ENCODE data around the gene CCDC85B.

Gene CCDC85B

GRCh38 chr11:65870307-65870658 is 20.2 kb upstream of the CCDC85B start:
- TF ChIP-seq FOXM1 (IDR thresholded peaks at IDR 0.05; ENCODE audit: borderline replicate concordance, low read depth) (no peak), REST (IDR thresholded peaks at IDR 0.05; ENCODE audit: low read depth) (no peak), NFIC (IDR thresholded peaks at IDR 0.05) (no peak), RAD21 (IDR thresholded peaks at IDR 0.05; ENCODE audit: low read depth) (no peak), EP300 (IDR thresholded peaks at IDR 0.05; ENCODE audit: borderline replicate concordance) (no peak), USF1 (IDR thresholded peaks at IDR 0.05) (no peak), YY1 (IDR thresholded peaks at IDR 0.05; ENCODE audit: low read depth) (no peak), TEAD4 (IDR thresholded peaks at IDR 0.05) (no peak), CREB1 (IDR thresholded peaks at IDR 0.05; ENCODE audit: low read depth) (no peak), CEBPB (IDR thresholded peaks at IDR 0.05) (no peak), MAX (IDR thresholded peaks at IDR 0.05) (no peak), TCF12 (IDR thresholded peaks at IDR 0.05; ENCODE audit: low read depth) (no peak), TAF1 (IDR thresholded peaks at IDR 0.05; ENCODE audit: low read depth) (no peak), EGR1 (IDR thresholded peaks at IDR 0.05) (no peak), ZBTB7A (IDR thresholded peaks at IDR 0.05; ENCODE audit: low read depth) (no peak)

GRCh38 chr11:65870706-65871681 is 19.5 kb upstream of the CCDC85B start:
- no peak for TF ChIP-seq CEBPB (IDR thresholded peaks at IDR 0.05)
- no peak for TF ChIP-seq CREB1 (IDR thresholded peaks at IDR 0.05; ENCODE audit: low read depth)
- TF ChIP-seq TCF12 (IDR thresholded peaks at IDR 0.05; ENCODE audit: low read depth) = no peak
- TF ChIP-seq USF1 (IDR thresholded peaks at IDR 0.05) = no peak
- TF ChIP-seq NFIC (IDR thresholded peaks at IDR 0.05) = no peak
- no peak for TF ChIP-seq RAD21 (IDR thresholded peaks at IDR 0.05; ENCODE audit: low read depth)
- no peak for TF ChIP-seq TAF1 (IDR thresholded peaks at IDR 0.05; ENCODE audit: low read depth)
- no peak for TF ChIP-seq YY1 (IDR thresholded peaks at IDR 0.05; ENCODE audit: low read depth)
- no peak for TF ChIP-seq REST (IDR thresholded peaks at IDR 0.05; ENCODE audit: low read depth)
- TF ChIP-seq EP300 (IDR thresholded peaks at IDR 0.05; ENCODE audit: borderline replicate concordance) = no peak
- TF ChIP-seq ZBTB7A (IDR thresholded peaks at IDR 0.05; ENCODE audit: low read depth) = no peak
- TF ChIP-seq FOXM1 (IDR thresholded peaks at IDR 0.05; ENCODE audit: borderline replicate concordance, low read depth) = no peak
- TF ChIP-seq EGR1 (IDR thresholded peaks at IDR 0.05) = no peak
- TF ChIP-seq TEAD4 (IDR thresholded peaks at IDR 0.05) = no peak
- TF ChIP-seq MAX (IDR thresholded peaks at IDR 0.05) = no peak

- TF ChIP-seq EP300 (IDR thresholded peaks at IDR 0.05; ENCODE audit: borderline replicate concordance) = no peak
- peak; percentile 18; the same call in 1 of the 2 replicates for TF ChIP-seq ZBTB7A (IDR thresholded peaks at IDR 0.05; ENCODE audit: low read depth)
Measured at GRCh38 chr11:65871811-65872548, 18.5 kb upstream of the CCDC85B start.

- TF ChIP-seq ZBTB7A (IDR thresholded peaks at IDR 0.05; ENCODE audit: low read depth) (peak; percentile 80; the same call in 1 of the 2 replicates), FOXM1 (IDR thresholded peaks at IDR 0.05; ENCODE audit: borderline replicate concordance, low read depth) (no peak)
Measured at GRCh38 chr11:65872586-65873317, 17.7 kb upstream of the CCDC85B start, which contains the start of gene EFEMP2. Gene EFEMP2 (minus strand): TSS chr11:65872800. CDS start chr11:65872354, 446 bp downstream.
